HG03108 (cell line): Measurements from ENCODE around the gene MSI1.

Experiments used
- ATAC-seq: cut with Tn5 transposase; IDR thresholded peaks from one replicate; pipeline ENCODE4 v1.9.1; 2021; ENCODE audit warnings: moderate library complexity; ENCODE audit not compliant: unreplicated experiment

Gene MSI1

GRCh38 chr12:120377611-120378010 is 8.6 kb upstream of the MSI1 start:
- ATAC-seq: no peak

- no peak for ATAC-seq
Observed at GRCh38 chr12:120376934-120377572, 8.1 kb upstream of the MSI1 start.

GRCh38 chr12:120376416-120376815 is 7.5 kb upstream of the MSI1 start:
- ATAC-seq: no peak

GRCh38 chr12:120376009-120376408 is 7.0 kb upstream of the MSI1 start:
- no peak for ATAC-seq

GRCh38 chr12:120373683-120374082 is 4.7 kb upstream of the MSI1 start:
- ATAC-seq: no peak

GRCh38 chr12:120370343-120371243 is 1.6 kb upstream of the MSI1 start:
- ATAC-seq: no peak

GRCh38 chr12:120369603-120370342 is 809 bp upstream of the MSI1 start:
- ATAC-seq: no peak

- ATAC-seq: no peak
Observed at GRCh38 chr12:120367924-120368788, 808 bp downstream of the MSI1 start.

GRCh38 chr12:120367233-120367923 is 1.6 kb downstream of the MSI1 start:
- no peak for ATAC-seq

- ATAC-seq: no peak
Observed at GRCh38 chr12:120366845-120367232, 2.1 kb downstream of the MSI1 start.

GRCh38 chr12:120366341-120366705 is 2.6 kb downstream of the MSI1 start:
- no peak for ATAC-seq

GRCh38 chr12:120365675-120366340 is 3.2 kb downstream of the MSI1 start:
- ATAC-seq: no peak

GRCh38 chr12:120364487-120364886 is 4.5 kb downstream of the MSI1 start:
- ATAC-seq: no peak

- ATAC-seq: no peak
Observed at GRCh38 chr12:120363274-120363855, 5.6 kb downstream of the MSI1 start.

- ATAC-seq: no peak
Observed at GRCh38 chr12:120362516-120363273, 6.3 kb downstream of the MSI1 start.

GRCh38 chr12:120361506-120362208 is 7.3 kb downstream of the MSI1 start:
- ATAC-seq: no peak

GRCh38 chr12:120359128-120359527 is 9.8 kb downstream of the MSI1 start:
- ATAC-seq: no peak
